GM18502 (cell line): ENCODE results near the gene ECD.
"Not testable (repeated sequence)": the region's sequence is repeated elsewhere in the genome, so short reads cannot be mapped to it uniquely, and the experiment has no call there.

Experiments used
- ATAC-seq: cut with Tn5 transposase; IDR thresholded peaks from one replicate; pipeline ENCODE4 v1.9.1; 2021; ENCODE audit warnings: mild to moderate bottlenecking; ENCODE audit not compliant: unreplicated experiment, poor library complexity

The ECD gene

GRCh38 chr10:73109248-73109652, 58.6 kb downstream of the ECD start:
- not testable (repeated sequence) for ATAC-seq

DNA sequence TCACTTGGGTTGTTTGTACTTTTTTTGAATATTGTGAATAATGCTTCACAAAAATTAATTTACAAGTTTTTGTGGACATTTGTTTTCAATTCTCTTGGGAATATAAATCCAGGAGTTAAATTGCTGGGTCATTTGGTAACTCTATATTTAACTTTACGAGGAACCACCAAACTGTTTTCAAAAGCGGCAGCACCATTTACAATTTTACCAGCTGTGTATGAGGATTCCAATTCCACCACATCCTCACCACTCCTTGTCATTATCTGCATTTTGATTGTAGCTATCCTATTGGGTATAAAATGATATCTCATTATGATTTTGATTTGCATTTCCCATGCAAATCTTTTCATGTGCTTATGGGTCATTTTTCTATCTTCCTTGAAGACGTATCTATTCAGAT, 61.5 kb downstream of the ECD start:
- ATAC-seq: no peak

- no peak for ATAC-seq
Measured at GRCh38 chr10:73099141-73099540, 68.7 kb downstream of the ECD start.

- peak; percentile 10 for ATAC-seq
Measured at GRCh38 chr10:73097305-73097670, 70.5 kb downstream of the ECD start.

DNA sequence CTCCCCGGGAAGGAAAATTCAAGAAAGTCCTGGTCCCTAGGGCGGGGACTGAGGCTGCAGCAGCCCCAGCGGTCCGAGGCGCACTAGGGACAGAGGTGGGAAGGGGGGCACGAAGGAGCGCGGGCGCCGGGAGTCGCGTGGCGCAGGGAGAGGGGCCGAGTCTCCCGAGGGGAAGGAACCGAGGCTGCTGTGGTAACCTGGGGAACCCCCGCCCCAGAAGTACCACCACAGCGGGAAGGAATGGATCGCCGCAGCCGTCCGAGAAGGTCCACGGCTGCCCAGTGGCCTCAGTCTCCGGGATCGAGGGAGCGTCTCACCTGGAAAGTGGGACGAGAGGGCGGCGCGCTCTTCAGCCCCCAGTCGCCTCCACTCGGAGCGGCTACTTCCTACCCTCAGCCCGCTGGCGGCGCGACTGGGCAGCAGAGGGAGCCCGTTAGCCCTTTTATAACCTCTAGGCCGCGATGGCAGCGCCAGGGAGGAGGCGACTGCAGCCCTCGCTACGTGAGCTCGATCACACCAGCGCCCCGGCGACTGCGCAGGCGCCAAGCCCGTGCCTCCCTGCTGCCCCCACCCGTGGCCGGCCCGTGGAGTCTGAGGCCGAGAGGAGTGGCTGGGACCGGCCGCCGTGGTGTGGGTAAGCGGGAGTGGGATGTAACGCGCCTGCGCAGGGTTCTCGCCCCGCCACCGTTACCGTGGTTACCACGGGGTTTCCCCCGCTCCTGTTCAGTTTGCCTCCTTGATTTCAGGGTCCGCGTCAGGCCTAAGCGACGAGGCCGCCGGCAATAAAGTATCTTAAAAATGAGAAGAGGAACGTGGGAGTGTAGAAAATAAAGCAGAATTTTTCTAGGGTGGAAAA, 71.1 kb downstream of the ECD start, which contains the start of gene P4HA1:
P4HA1 (minus strand) TSS at position 418 of the 856 bp plus-strand sequence. CDS start 21,983 bp downstream, outside the sequence.
- peak; percentile 82 for ATAC-seq

DNA sequence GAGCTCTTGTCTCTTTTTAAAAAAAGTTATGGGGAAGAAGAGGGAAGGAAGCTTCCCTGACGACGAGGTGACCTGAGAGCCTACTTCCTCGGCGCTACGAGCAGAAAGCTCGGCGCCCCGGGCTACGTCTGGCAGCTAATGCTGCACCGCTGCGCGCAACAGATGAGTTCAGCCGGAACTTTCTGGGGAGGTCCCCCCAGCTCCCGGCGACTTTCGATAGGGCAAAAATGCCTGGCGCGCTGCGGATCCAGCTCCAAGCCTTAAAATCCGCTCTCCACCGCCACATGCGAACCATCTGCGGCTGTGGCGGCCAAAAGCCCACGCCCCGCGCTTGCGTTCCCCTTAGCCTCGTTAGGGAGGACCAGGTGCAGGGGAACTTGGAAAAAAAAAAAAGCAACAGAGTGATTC, 71.8 kb downstream of the ECD start:
- ATAC-seq: peak; percentile 38

DNA sequence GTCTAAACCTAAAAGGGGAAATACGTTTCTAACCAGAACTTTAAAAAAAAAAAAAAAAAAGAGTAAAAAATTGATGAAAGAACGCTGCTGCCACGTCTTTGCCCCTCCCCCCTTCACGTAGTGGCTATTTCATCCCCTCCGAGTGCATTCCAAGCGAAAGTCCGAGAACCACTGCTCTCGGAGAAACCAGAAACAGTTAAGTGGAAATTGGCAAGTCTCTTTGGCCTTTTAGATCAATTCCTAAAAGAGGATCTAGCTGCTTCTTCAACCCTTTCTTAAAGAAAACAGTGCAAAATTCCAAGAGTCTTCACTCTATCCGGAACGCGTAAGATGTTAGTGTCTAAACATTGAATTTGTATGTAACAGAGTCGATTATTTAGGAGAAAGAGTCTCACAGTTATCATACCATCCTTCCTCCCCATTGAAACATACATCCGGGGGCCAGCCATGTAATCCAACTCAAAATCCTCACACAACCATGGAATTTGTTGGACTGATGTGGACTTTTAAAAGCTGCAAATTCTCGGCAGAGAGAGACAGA, 72.3 kb downstream of the ECD start:
- ATAC-seq: no peak

- no peak for ATAC-seq
Measured at GRCh38 chr10:73094986-73095480, 72.8 kb downstream of the ECD start.

DNA sequence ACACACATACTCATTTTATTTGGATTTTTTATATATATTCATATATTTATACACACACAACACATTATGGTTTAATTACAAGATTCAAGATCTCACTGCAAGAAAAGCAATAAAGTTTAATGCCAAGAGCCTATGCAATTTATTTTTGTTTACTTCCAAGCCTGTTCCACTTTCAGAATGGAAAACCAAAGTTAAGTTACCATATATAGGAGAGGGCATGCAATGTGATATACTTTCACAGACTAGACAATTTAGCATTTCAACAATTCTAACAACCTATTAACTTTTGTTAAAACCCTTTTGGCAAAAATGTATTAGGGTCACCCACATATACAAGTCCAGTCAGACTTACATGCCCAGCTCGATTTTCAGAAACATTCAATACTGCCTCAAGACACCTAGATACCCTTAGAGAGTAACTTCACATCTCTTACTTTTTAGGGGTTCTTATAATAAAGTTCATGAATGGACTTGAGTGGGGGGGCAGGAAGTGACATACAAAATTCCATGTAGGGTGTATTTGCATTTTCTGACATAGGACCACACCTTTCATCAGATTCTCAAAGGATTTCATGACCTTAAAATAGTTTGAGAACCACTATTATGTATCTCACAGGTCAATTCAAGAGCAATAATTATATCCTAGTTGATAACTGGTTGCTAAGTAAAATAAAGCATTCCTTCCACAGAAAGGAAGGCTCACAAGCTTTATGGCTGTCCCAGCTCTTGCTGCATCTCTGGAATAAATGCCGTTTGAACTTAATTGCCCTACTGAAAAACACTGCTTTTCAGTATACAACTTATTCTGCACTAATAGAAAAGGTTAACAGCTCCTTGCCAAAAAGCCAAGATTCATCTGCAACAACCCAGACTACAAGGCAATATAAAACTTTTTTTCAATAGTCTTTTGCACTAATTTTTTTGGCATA, 73.6 kb downstream of the ECD start:
- ATAC-seq: no peak

DNA sequence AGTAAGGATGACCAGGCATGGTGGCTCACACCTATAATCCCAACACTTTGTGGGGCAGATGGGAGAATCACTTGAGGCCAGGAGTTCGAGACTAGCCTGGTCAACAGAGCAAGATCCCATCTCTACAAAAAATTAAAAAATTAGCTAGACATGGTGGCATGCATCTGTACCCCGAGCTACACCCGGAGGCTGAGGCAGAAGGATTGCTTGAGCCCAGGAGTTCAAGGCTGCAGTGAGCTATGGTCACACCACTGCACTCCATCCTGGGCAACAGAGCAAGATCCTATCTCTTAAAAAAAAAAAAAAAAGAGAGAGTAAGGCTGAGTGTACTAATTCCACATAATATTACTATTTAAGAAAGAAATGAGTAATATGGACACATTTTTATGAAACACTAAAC, 75.0 kb downstream of the ECD start:
- no peak for ATAC-seq

DNA sequence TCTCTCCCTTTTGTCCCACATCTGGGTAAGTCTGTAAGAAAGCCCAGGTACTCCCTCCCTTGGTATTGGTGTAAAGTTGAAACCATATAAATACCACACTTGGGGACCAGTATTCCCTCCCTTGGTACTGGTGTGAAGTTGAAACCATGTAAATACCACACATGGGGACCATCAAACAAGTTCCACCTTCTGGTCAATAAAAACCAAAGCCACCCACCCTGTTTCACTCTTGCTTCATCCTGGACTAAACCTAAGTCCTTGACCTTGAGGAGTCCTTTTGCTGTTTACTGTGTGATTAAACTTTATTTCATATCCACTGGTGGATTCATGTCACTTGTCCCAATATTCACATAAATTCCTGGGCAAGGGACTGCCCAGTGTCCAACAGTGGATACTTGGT, 79.5 kb downstream of the ECD start:
- ATAC-seq: no peak

DNA sequence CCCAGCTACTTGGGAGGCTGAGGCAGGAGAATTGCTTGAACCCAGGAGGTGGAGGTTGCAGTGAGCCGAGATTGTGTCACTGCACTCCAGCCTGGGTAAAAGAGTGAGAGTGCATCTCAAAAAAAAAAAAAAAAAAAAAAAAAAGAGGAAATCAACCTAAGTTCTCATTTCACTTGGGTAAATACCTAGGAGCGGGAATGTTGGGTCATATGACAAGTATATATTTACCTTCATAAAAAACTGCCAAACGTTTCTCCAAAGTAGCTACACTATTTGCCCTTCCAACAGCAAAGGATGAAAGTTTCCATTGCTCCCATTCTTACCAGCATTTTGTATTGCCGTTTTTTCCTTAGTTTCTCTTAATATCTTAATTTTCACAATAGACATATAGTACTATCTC, 81.0 kb downstream of the ECD start:
- ATAC-seq: no peak

DNA sequence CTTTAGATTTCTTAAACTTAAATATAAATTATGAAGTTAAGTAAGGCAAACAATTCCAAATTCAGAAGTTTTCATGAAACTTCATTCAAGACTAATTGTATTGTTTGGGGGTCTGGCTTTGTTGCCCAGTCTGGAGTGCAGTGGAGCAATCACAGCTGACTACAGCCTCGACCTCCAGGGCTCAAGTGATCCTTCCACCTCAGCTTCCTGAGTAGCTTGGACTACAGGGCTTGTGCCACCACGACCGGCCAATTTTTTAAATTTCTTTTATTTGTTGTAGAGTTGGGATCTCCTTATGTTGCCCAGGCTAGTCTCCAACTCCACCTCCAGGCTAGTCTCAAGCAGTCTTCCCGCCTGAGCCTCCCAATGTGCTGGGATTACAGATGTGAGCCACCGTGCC, 83.6 kb downstream of the ECD start:
- ATAC-seq: no peak
